Neural progenitor cell (in vitro differentiated cells): Measurements from ENCODE around the gene FUS.

ENCODE experiments used
- CTCF ChIP-seq: fragments of 200-600 bp; sonication (generic); IDR thresholded peaks from 2 replicates; pipeline ENCODE4 v1.5.1; 2017; ENCODE audit warnings: antibody characterized with exemption, mild to moderate bottlenecking
- EZH2 ChIP-seq: fragments of 200-600 bp; sonication (generic); IDR thresholded peaks from 2 replicates; pipeline ENCODE4 v1.6.1; 2017; ENCODE audit warnings: antibody characterized with exemption, mild to moderate bottlenecking, moderate library complexity
- EZH2phosphoT487 ChIP-seq: fragments of 200-600 bp; sonication (generic); IDR thresholded peaks from 2 replicates; pipeline ENCODE4 v1.6.1; 2017; ENCODE audit warnings: antibody characterized with exemption

DNA sequence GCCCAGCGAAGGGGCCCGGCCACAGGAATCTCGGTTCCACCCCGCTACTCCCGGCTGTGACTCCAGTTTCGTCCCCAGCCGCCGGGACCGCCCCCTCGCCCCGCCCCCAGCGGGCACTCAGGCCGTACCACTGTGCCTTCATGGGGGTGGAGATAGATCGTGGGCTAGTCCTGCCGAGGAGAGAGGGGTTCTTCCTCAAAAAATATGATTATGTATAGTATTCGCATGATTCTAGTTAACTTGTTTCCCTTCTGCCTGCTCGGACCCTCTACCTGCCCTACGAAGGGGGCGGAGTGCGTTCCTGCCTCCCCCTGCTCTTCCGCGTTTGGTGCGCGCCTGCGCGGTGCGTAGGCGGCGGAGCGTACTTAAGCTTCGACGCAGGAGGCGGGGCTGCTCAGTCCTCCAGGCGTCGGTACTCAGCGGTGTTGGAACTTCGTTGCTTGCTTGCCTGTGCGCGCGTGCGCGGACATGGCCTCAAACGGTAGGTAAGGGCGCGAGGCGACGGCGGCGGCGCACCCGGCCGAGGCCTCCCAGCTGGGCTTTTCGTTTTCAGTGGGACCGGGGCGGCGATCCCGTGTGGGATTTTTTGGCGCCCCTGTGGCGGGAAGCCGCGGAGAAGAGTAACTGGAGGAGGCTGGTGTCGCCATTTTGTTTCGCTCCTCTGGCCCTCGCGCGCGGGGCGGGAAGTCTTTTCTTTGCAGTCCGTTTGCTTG is at the start of gene FUS:
- TF ChIP-seq CTCF (no peak), EZH2phosphoT487 (no peak), EZH2 (no peak)
